Adrenal gland (tissue), 12 donors: ENCODE measurements around the gene HIVEP3. TPM values are rescaled to one million over a fixed set of nuclear protein-coding genes. Genes with fewer than 3 reads are reported as not detected.

Source experiments
- DNase-seq, 7 donors: peaks; one replicate each; pipeline ENCODE4 v3.0.0-alpha.2; 2019 to 2020
- H3K27ac ChIP-seq, 5 donors: fragments of 200-600 bp; sonication (generic) in 4 of 5; 1 replicate in 3 of 5; 2 replicates in 2 of 5; pipeline versions ENCODE4 v1.5.1 to v1.8.0; 2016 to 2020; ENCODE audit warnings: mild to moderate bottlenecking in 1 of 5
- H3K27me3 ChIP-seq: fragments of 200-600 bp; 2 replicates; pipeline ENCODE4 v1.8.0; 2021
- H3K36me3 ChIP-seq, 2 donors: fragments of 200-600 bp; replicated peaks in 1 of 2; 1 replicate in 1 of 2; 2 replicates in 1 of 2; pipeline versions ENCODE4 v1.5.1 to v1.8.0; 2018 to 2022
- H3K4me1 ChIP-seq, 2 donors: fragments of 200-600 bp; replicated peaks in 1 of 2; 1 replicate in 1 of 2; 2 replicates in 1 of 2; pipeline versions ENCODE4 v1.5.1 to v1.8.0; 2018 to 2021
- H3K4me3 ChIP-seq, 4 donors: fragments of 200-600 bp; sonication (generic) in 3 of 4; one replicate each; pipeline ENCODE4 v1.5.1; 2016 to 2018
- H3K9me3 ChIP-seq, 3 donors: fragments of 200-600 bp; sonication (generic) in 1 of 3; replicated peaks in 1 of 3; 1 replicate in 2 of 3; 2 replicates in 1 of 3; pipeline versions ENCODE4 v1.5.1 to v1.8.0; 2016 to 2021
- CTCF ChIP-seq, 6 experiments: fragments of 450-650 bp in 4 of 6; fragments of 200-600 bp in 2 of 6; sonication (generic) in 1 of 6; IDR thresholded peaks; 1 replicate in 5 of 6; 2 replicates in 1 of 6; pipeline versions ENCODE4 v1.5.1 to v1.8.0; 2016 to 2021; ENCODE audit warnings: antibody characterized with exemption in 6 of 6, mild to moderate bottlenecking in 2 of 6, moderate library complexity in 1 of 6
- POLR2A ChIP-seq, 2 donors: fragments of 450-650 bp; IDR thresholded peaks; one replicate each; pipeline ENCODE4 v1.6.1; 2017; ENCODE audit warnings: antibody characterized with exemption in 2 of 2, mild to moderate bottlenecking in 2 of 2, moderate library complexity in 1 of 2
- WGBS, 4 donors: extraction: QIAGEN DNeasy Blood & Tissue Kit in 2 of 4; methylation state at CpG; one replicate each; pipeline versions ENCODE4 v1.1.5 to v1.1.7; 2013 to 2017; 5-methylcytosine and 5-hydroxymethylcytosine counted together
- intact Hi-C, 2 donors: fragments of 100-400 bp; cut with DNase I; formaldehyde crosslinking; loops; one replicate each; pipeline versions ENCODE4 v1.14.1 to v1.15.0; 2022 to 2023
- polyA plus RNA-seq, 3 donors: library from polyadenylated mRNA; stranded (reverse); fragments of 200-250 nt in 2 of 3; fragments of 350-450 nt in 1 of 3; fragmentation: Illumina TruSeq in 1 of 3; extraction: RNeasy Lipid Tissue Mini Kit (QIAGEN cat#74804) in 1 of 3; gene quantifications; one replicate each; pipeline ENCODE4 v1.2.3, GENCODE V29; 2013 to 2014
- total RNA-seq, 9 donors: library from RNA; depleted of rRNA in 4 of 9; stranded (reverse); fragments of >200 nt in 4 of 9; fragments of 120-200 nt in 1 of 9; fragmentation: NEBNext Ultra II Directional in 1 of 9; extraction: Animal tissue kit (Norgen Biotek cat#: 25700) in 1 of 9; gene quantifications; one replicate each; pipeline versions ENCODE4 v1.1.0 to v1.2.4, GENCODE V29; 2013 to 2023
- donor health status: healthy with polysubstance abuse.
- donor health status: Bipolar disorder and iron deficiency.
- donor health status: DM: yes; HTN: yes; CAD: no.
- donor health status: DM: no; HTN: no; CAD: no.
- donor health status: DM: no; HTN: no; CAD: no.
- donor health status: DM: yes; HTN: yes; CAD: no.

The HIVEP3 gene
- total and polyA plus RNA-seq, 12 donors = 3.2 to 7.7 (median 7.0) TPM

- intact Hi-C loops = loop anchor here in 1 of 2 donors (10.0 kb wide), 1 partner anchor 216 kb away; no protein-coding TSS in a partner anchor
- TF ChIP-seq POLR2A (IDR thresholded peaks at IDR 0.05) (no peak), CTCF (IDR thresholded peaks at IDR 0.05) (no peak)
- 53 to 75% (median 56%) methylated on average over 4 of the region's 4 CpGs for WGBS, 4 donors
- H3K27me3 ChIP-seq = no peaks in the 10 kb centered on the region
- no peak overlapping the region for H3K27ac ChIP-seq
- peaks cover 0 to 11% of the 10 kb centered on the region in 2 donors for H3K4me1 ChIP-seq
- H3K36me3 ChIP-seq = no peaks in the 10 kb centered on the region
- H3K9me3 ChIP-seq = no peaks in the 10 kb centered on the region
- no peak overlapping the region for H3K4me3 ChIP-seq
- no peak for DNase-seq
These were observed 128.4 kb downstream of the HIVEP3 start for GRCh38 chr1:41790351-41790750.

GRCh38 chr1:41789661-41790330 lies 128.9 kb downstream of the HIVEP3 start:
- TF ChIP-seq POLR2A (IDR thresholded peaks at IDR 0.05) (no peak), CTCF (IDR thresholded peaks at IDR 0.05) (no peak)
- intact Hi-C loops = loop anchor here in 1 of 2 donors (10.0 kb wide), 1 partner anchor 215 kb away; no protein-coding TSS in a partner anchor
- no peak for DNase-seq
- 79 to 88% (median 83%) methylated on average over 3 of the region's 3 CpGs for WGBS, 4 donors
- Histone ChIP-seq H3K27ac (no peak overlapping the region), H3K27me3 (no peaks in the 10 kb centered on the region), H3K4me1 (peaks cover 0 to 11% of the 10 kb centered on the region in 2 donors), H3K9me3 (no peaks in the 10 kb centered on the region), H3K4me3 (no peak overlapping the region), H3K36me3 (no peaks in the 10 kb centered on the region)

DNA sequence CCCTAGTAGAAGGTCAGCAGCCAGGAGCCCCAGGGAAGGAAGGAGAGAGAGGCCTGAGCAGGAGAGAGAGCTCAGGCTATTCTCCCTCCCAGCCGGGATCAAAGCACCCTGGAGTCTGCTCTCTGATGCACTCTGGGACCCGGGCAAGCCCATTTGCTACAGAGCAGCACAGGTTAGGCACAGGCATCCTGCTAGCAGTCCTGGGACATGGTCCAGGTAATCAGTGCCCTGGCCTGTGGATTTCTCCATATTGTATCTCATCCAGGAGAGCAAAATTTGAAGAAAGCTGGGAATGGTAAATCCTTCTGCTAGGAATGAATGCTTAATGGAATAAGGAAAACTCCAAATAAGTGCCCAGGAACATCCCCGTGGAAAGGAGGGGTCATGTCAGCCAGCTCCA lies 130.3 kb downstream of the HIVEP3 start:
- WGBS, 4 donors = 76 to 100% (median 90%) methylated on average over 1 to 3 of the region's 3 CpGs
- H3K4me1 ChIP-seq = peaks cover 0 to 19% of the 10 kb centered on the region in 2 donors
- TF ChIP-seq POLR2A (IDR thresholded peaks at IDR 0.05) = no peak
- TF ChIP-seq CTCF (IDR thresholded peaks at IDR 0.05) = no peak
- no peak overlapping the region for H3K27ac ChIP-seq
- H3K36me3 ChIP-seq = no peaks in the 10 kb centered on the region
- no peak for DNase-seq
- no peaks in the 10 kb centered on the region for H3K27me3 ChIP-seq
- no peaks in the 10 kb centered on the region for H3K9me3 ChIP-seq
- H3K4me3 ChIP-seq = no peak overlapping the region
- intact Hi-C loops = no loop called here

DNA sequence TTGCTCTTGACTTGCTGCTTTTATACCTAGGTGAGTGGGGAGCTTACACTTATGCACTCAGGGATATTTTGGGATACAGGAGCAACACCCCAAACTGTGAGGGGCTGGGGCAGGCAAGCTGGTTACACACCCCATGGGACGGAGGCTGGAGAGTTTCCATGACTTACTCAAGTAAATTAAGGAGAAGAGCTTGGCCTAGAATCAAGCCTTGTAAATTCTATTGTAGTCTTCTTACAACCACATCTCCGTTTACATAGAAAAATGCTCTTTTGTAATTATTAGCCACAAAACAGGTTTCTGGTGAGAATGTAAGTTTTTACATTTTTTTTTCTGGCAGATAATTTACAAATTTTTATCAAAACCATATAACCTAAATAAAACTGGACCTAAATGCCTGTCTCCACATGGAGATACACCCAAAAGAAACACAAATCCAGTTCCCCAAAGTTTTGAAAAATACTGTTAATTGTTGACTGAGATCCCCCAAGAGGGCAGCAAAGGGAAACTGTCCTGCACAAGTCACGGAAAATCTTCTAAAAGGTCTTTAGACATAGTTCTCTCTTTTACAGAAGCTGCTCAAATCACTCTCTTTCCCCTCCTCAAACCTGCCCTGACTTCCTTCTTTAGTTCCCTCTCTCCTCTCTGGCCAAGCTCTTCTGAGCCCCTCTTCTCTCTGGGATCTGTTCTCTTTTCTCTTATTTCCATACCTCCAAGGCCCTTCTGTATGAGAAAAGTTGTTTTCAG lies 134.0 kb downstream of the HIVEP3 start:
- Histone ChIP-seq H3K27me3 (no peaks in the 10 kb centered on the region), H3K4me1 (peaks cover 0 to 15% of the 10 kb centered on the region in 2 donors), H3K9me3 (no peaks in the 10 kb centered on the region), H3K4me3 (no peak overlapping the region), H3K27ac (no peak overlapping the region), H3K36me3 (no peaks in the 10 kb centered on the region)
- intact Hi-C loops = no loop called here
- no peak for TF ChIP-seq POLR2A (IDR thresholded peaks at IDR 0.05)
- TF ChIP-seq CTCF (IDR thresholded peaks at IDR 0.05) = no peak
- WGBS, 4 donors = 72 to 82% (median 80%) methylated on average over 3 of the region's 3 CpGs
- DNase-seq = no peak
